ENCODE results near the gene TCTN1. TPM values are rescaled to one million over a fixed set of nuclear protein-coding genes. Genes with fewer than 3 reads are reported as not detected.
A peak's percentile ranks its signal among the peaks of the same experiment; 100 is the strongest.

Gene TCTN1
- total and polyA plus RNA-seq, 9 of the 15 experiments (the other 6 are each of a cell fraction or from before 2014, with no cell fraction given): 0.32 to 12.5 (median 4.0) TPM

GRCh38 chr12:110577864-110578693 lies 35.9 kb upstream of the TCTN1 start (continued):
- TF ChIP-seq, protein P1, sequence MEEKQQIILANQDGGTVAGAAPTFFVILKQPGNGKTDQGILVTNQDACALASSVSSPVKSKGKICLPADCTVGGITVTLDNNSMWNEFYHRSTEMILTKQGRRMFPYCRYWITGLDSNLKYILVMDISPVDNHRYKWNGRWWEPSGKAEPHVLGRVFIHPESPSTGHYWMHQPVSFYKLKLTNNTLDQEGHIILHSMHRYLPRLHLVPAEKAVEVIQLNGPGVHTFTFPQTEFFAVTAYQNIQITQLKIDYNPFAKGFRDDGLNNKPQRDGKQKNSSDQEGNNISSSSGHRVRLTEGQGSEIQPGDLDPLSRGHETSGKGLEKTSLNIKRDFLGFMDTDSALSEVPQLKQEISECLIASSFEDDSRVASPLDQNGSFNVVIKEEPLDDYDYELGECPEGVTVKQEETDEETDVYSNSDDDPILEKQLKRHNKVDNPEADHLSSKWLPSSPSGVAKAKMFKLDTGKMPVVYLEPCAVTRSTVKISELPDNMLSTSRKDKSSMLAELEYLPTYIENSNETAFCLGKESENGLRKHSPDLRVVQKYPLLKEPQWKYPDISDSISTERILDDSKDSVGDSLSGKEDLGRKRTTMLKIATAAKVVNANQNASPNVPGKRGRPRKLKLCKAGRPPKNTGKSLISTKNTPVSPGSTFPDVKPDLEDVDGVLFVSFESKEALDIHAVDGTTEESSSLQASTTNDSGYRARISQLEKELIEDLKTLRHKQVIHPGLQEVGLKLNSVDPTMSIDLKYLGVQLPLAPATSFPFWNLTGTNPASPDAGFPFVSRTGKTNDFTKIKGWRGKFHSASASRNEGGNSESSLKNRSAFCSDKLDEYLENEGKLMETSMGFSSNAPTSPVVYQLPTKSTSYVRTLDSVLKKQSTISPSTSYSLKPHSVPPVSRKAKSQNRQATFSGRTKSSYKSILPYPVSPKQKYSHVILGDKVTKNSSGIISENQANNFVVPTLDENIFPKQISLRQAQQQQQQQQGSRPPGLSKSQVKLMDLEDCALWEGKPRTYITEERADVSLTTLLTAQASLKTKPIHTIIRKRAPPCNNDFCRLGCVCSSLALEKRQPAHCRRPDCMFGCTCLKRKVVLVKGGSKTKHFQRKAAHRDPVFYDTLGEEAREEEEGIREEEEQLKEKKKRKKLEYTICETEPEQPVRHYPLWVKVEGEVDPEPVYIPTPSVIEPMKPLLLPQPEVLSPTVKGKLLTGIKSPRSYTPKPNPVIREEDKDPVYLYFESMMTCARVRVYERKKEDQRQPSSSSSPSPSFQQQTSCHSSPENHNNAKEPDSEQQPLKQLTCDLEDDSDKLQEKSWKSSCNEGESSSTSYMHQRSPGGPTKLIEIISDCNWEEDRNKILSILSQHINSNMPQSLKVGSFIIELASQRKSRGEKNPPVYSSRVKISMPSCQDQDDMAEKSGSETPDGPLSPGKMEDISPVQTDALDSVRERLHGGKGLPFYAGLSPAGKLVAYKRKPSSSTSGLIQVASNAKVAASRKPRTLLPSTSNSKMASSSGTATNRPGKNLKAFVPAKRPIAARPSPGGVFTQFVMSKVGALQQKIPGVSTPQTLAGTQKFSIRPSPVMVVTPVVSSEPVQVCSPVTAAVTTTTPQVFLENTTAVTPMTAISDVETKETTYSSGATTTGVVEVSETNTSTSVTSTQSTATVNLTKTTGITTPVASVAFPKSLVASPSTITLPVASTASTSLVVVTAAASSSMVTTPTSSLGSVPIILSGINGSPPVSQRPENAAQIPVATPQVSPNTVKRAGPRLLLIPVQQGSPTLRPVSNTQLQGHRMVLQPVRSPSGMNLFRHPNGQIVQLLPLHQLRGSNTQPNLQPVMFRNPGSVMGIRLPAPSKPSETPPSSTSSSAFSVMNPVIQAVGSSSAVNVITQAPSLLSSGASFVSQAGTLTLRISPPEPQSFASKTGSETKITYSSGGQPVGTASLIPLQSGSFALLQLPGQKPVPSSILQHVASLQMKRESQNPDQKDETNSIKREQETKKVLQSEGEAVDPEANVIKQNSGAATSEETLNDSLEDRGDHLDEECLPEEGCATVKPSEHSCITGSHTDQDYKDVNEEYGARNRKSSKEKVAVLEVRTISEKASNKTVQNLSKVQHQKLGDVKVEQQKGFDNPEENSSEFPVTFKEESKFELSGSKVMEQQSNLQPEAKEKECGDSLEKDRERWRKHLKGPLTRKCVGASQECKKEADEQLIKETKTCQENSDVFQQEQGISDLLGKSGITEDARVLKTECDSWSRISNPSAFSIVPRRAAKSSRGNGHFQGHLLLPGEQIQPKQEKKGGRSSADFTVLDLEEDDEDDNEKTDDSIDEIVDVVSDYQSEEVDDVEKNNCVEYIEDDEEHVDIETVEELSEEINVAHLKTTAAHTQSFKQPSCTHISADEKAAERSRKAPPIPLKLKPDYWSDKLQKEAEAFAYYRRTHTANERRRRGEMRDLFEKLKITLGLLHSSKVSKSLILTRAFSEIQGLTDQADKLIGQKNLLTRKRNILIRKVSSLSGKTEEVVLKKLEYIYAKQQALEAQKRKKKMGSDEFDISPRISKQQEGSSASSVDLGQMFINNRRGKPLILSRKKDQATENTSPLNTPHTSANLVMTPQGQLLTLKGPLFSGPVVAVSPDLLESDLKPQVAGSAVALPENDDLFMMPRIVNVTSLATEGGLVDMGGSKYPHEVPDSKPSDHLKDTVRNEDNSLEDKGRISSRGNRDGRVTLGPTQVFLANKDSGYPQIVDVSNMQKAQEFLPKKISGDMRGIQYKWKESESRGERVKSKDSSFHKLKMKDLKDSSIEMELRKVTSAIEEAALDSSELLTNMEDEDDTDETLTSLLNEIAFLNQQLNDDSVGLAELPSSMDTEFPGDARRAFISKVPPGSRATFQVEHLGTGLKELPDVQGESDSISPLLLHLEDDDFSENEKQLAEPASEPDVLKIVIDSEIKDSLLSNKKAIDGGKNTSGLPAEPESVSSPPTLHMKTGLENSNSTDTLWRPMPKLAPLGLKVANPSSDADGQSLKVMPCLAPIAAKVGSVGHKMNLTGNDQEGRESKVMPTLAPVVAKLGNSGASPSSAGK (IDR thresholded peaks at IDR 0.05): peak; percentile 40; the same call in 1 of the 2 replicates
- TF ChIP-seq KLF16 (IDR thresholded peaks at IDR 0.05) (peak; percentile 59), NEUROD1 (IDR thresholded peaks at IDR 0.05; ENCODE audit: borderline replicate concordance, low read depth, low read length, partially characterized antibody) (no peak), MCM5 (IDR thresholded peaks at IDR 0.05; ENCODE audit: low read depth) (no peak)
- TF ChIP-seq, protein P2, sequence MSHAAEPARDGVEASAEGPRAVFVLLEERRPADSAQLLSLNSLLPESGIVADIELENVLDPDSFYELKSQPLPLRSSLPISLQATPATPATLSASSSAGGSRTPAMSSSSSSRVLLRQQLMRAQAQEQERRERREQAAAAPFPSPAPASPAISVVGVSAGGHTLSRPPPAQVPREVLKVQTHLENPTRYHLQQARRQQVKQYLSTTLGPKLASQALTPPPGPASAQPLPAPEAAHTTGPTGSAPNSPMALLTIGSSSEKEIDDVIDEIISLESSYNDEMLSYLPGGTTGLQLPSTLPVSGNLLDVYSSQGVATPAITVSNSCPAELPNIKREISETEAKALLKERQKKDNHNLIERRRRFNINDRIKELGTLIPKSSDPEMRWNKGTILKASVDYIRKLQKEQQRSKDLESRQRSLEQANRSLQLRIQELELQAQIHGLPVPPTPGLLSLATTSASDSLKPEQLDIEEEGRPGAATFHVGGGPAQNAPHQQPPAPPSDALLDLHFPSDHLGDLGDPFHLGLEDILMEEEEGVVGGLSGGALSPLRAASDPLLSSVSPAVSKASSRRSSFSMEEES (CRISPR knock-in tag; IDR thresholded peaks at IDR 0.05): no peak
